ENCODE measurements around the gene TOMM5.

Gene TOMM5

GRCh38 chr9:37563806-37564513 lies 28.4 kb downstream of the TOMM5 start:
- H3K18ac ChIP-seq (ENCODE audit: low read length) = no peak overlapping the region
- no peak overlapping the region for H3K4me2 ChIP-seq (ENCODE audit: insufficient read depth, low read length, poor library complexity, severe bottlenecking)
- no peak overlapping the region for H3K23ac ChIP-seq (ENCODE audit: low read depth, low read length, poor library complexity)
- no peak overlapping the region for H3K27ac ChIP-seq (replicated peaks; ENCODE audit: low read length)
- H2BK5ac ChIP-seq (ENCODE audit: low read length) = no peak overlapping the region
- peaks cover 2% of the 10 kb centered on the region for H3K79me1 ChIP-seq (ENCODE audit: low read depth, low read length)
- H3K9ac ChIP-seq (ENCODE audit: low read depth, low read length, poor library complexity) = no peak overlapping the region
- H3K36me3 ChIP-seq (replicated peaks in 1 of 2; ENCODE audit: control insufficient read depth in 2 of 2, insufficient read depth in 2 of 2, low read length in 2 of 2) = peaks cover 4 to 26% of the 10 kb centered on the region in 2 donors
- no peak overlapping the region for H2BK15ac ChIP-seq (ENCODE audit: low read length)
- no peak overlapping the region for H2AK5ac ChIP-seq (ENCODE audit: low read depth, low read length)
- H3K4ac ChIP-seq (ENCODE audit: low read length) = no peak overlapping the region
- H2AFZ ChIP-seq (ENCODE audit: low read length) = no peak overlapping the region
- no peak overlapping the region for H3K4me3 ChIP-seq (ENCODE audit: low read length in 2 of 2)
- WGBS, 2 donors (ENCODE audit: extremely low coverage in 2 of 2, insufficient read length in 2 of 2, insufficient replicate concordance in 1 of 2) = no CpG with 5 or more reads among the region's 3 CpGs
- peaks cover 5 to 21% of the 10 kb centered on the region in 2 donors for H3K9me3 ChIP-seq (replicated peaks in 1 of 2; ENCODE audit: control insufficient read depth in 2 of 2, insufficient read depth in 1 of 2, low read depth in 1 of 2, low read length in 2 of 2)
- no peaks in the 10 kb centered on the region for H3K4me1 ChIP-seq (ENCODE audit: control insufficient read depth in 2 of 2, insufficient read depth in 1 of 2, low read depth in 1 of 2, low read length in 2 of 2)
- no peak overlapping the region for H2BK12ac ChIP-seq (ENCODE audit: low read length)
- no peak overlapping the region for H4K91ac ChIP-seq (ENCODE audit: low read depth, low read length, poor library complexity)
- no peak for DNase-seq (ENCODE audit: low spot score)
- H3K14ac ChIP-seq (ENCODE audit: low read length) = no peak overlapping the region
- H4K8ac ChIP-seq (ENCODE audit: low read depth, low read length) = no peak overlapping the region
- no peaks in the 10 kb centered on the region for H3K27me3 ChIP-seq (ENCODE audit: control insufficient read depth in 3 of 3, insufficient read depth in 3 of 3, low read depth in 1 of 3, low read length in 3 of 3)
- H2BK120ac ChIP-seq (ENCODE audit: low read depth, low read length) = no peak overlapping the region

DNA sequence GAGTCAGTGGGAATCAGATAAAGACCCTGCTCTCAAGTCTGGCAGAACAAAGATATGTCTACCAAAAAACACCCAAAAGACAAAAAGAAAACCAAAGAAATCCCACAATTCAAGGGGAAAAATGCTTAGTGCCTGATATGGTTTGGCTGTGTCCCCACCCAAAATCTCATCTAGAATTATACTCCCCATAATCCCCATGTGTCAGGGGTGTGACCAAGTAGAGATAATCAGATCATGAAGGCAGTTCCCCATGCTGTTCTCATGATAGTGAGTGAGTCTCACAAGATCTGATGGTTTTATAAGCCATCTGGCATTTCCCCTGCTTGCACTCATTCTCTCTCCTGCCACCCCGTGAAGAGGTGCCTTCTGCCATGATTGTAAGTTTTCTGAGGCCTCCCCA lies 29.6 kb downstream of the TOMM5 start:
- Histone ChIP-seq H4K91ac (ENCODE audit: low read depth, low read length, poor library complexity) (no peak overlapping the region), H2AFZ (ENCODE audit: low read length) (no peak overlapping the region), H3K4me3 (ENCODE audit: low read length in 2 of 2) (no peak overlapping the region), H3K4me2 (ENCODE audit: insufficient read depth, low read length, poor library complexity, severe bottlenecking) (no peak overlapping the region), H3K18ac (ENCODE audit: low read length) (no peak overlapping the region), H3K36me3 (replicated peaks in 1 of 2; ENCODE audit: control insufficient read depth in 2 of 2, insufficient read depth in 2 of 2, low read length in 2 of 2) (peaks cover 3 to 19% of the 10 kb centered on the region in 2 donors), H4K8ac (ENCODE audit: low read depth, low read length) (no peak overlapping the region), H2AK5ac (ENCODE audit: low read depth, low read length) (no peak overlapping the region), H2BK12ac (ENCODE audit: low read length) (no peak overlapping the region), H3K27me3 (ENCODE audit: control insufficient read depth in 3 of 3, insufficient read depth in 3 of 3, low read depth in 1 of 3, low read length in 3 of 3) (no peaks in the 10 kb centered on the region), H3K4ac (ENCODE audit: low read length) (no peak overlapping the region), H2BK5ac (ENCODE audit: low read length) (no peak overlapping the region), H3K23ac (ENCODE audit: low read depth, low read length, poor library complexity) (no peak overlapping the region), H2BK120ac (ENCODE audit: low read depth, low read length) (no peak overlapping the region), H3K14ac (ENCODE audit: low read length) (no peak overlapping the region), H3K27ac (replicated peaks; ENCODE audit: low read length) (no peak overlapping the region), H3K79me1 (ENCODE audit: low read depth, low read length) (no peaks in the 10 kb centered on the region), H3K9ac (ENCODE audit: low read depth, low read length, poor library complexity) (no peak overlapping the region), H3K9me3 (replicated peaks in 1 of 2; ENCODE audit: control insufficient read depth in 2 of 2, insufficient read depth in 1 of 2, low read depth in 1 of 2, low read length in 2 of 2) (peaks cover 5 to 21% of the 10 kb centered on the region in 2 donors), H2BK15ac (ENCODE audit: low read length) (no peak overlapping the region), H3K4me1 (ENCODE audit: control insufficient read depth in 2 of 2, insufficient read depth in 1 of 2, low read depth in 1 of 2, low read length in 2 of 2) (no peaks in the 10 kb centered on the region)
- DNase-seq (ENCODE audit: low spot score) = no peak
- WGBS, 2 donors (ENCODE audit: extremely low coverage in 2 of 2, insufficient read length in 2 of 2, insufficient replicate concordance in 1 of 2) = no CpG with 5 or more reads among the region's 1 CpG

GRCh38 chr9:37561682-37562081 lies 30.7 kb downstream of the TOMM5 start:
- WGBS, 2 donors (ENCODE audit: extremely low coverage in 2 of 2, insufficient read length in 2 of 2, insufficient replicate concordance in 1 of 2) = no CpG with 5 or more reads among the region's 2 CpGs

GRCh38 chr9:37559855-37560592 lies 32.4 kb downstream of the TOMM5 start:
- no peak overlapping the region for H3K14ac ChIP-seq (ENCODE audit: low read length)
- no peak overlapping the region for H2BK5ac ChIP-seq (ENCODE audit: low read length)
- no peak overlapping the region for H2BK12ac ChIP-seq (ENCODE audit: low read length)
- no peak overlapping the region for H4K8ac ChIP-seq (ENCODE audit: low read depth, low read length)
- H3K27me3 ChIP-seq (ENCODE audit: control insufficient read depth in 3 of 3, insufficient read depth in 3 of 3, low read depth in 1 of 3, low read length in 3 of 3) = no peaks in the 10 kb centered on the region
- no peak overlapping the region for H3K18ac ChIP-seq (ENCODE audit: low read length)
- H2AFZ ChIP-seq (ENCODE audit: low read length) = no peak overlapping the region
- H2BK120ac ChIP-seq (ENCODE audit: low read depth, low read length) = no peak overlapping the region
- peaks cover 5 to 15% of the 10 kb centered on the region in 2 donors for H3K9me3 ChIP-seq (replicated peaks in 1 of 2; ENCODE audit: control insufficient read depth in 2 of 2, insufficient read depth in 1 of 2, low read depth in 1 of 2, low read length in 2 of 2)
- DNase-seq (ENCODE audit: low spot score) = no peak
- H3K79me1 ChIP-seq (ENCODE audit: low read depth, low read length) = no peaks in the 10 kb centered on the region
- H3K27ac ChIP-seq (replicated peaks; ENCODE audit: low read length) = no peak overlapping the region
- no CpG with 5 or more reads among the region's 5 CpGs for WGBS, 2 donors (ENCODE audit: extremely low coverage in 2 of 2, insufficient read length in 2 of 2, insufficient replicate concordance in 1 of 2)
- peaks cover 3 to 13% of the 10 kb centered on the region in 2 donors for H3K36me3 ChIP-seq (replicated peaks in 1 of 2; ENCODE audit: control insufficient read depth in 2 of 2, insufficient read depth in 2 of 2, low read length in 2 of 2)
- H2AK5ac ChIP-seq (ENCODE audit: low read depth, low read length) = no peak overlapping the region
- H3K4me1 ChIP-seq (ENCODE audit: control insufficient read depth in 2 of 2, insufficient read depth in 1 of 2, low read depth in 1 of 2, low read length in 2 of 2) = no peaks in the 10 kb centered on the region
- H4K91ac ChIP-seq (ENCODE audit: low read depth, low read length, poor library complexity) = no peak overlapping the region
- no peak overlapping the region for H3K23ac ChIP-seq (ENCODE audit: low read depth, low read length, poor library complexity)
- H3K4me2 ChIP-seq (ENCODE audit: insufficient read depth, low read length, poor library complexity, severe bottlenecking) = no peak overlapping the region
- H2BK15ac ChIP-seq (ENCODE audit: low read length) = no peak overlapping the region
- no peak overlapping the region for H3K4ac ChIP-seq (ENCODE audit: low read length)
- H3K4me3 ChIP-seq (ENCODE audit: low read length in 2 of 2) = no peak overlapping the region
- H3K9ac ChIP-seq (ENCODE audit: low read depth, low read length, poor library complexity) = no peak overlapping the region

More at GRCh38 chr9:37561682-37562081, 30.7 kb downstream of the TOMM5 start:
- no peak overlapping the region for H3K4me3 ChIP-seq (ENCODE audit: low read length in 2 of 2)
- H3K14ac ChIP-seq (ENCODE audit: low read length) = no peak overlapping the region
- no peak overlapping the region for H3K4me2 ChIP-seq (ENCODE audit: insufficient read depth, low read length, poor library complexity, severe bottlenecking)
- H3K4me1 ChIP-seq (ENCODE audit: control insufficient read depth in 2 of 2, insufficient read depth in 1 of 2, low read depth in 1 of 2, low read length in 2 of 2) = no peaks in the 10 kb centered on the region
- H3K23ac ChIP-seq (ENCODE audit: low read depth, low read length, poor library complexity) = no peak overlapping the region
- H4K8ac ChIP-seq (ENCODE audit: low read depth, low read length) = no peak overlapping the region
- H2AFZ ChIP-seq (ENCODE audit: low read length) = no peak overlapping the region
- no peak overlapping the region for H4K91ac ChIP-seq (ENCODE audit: low read depth, low read length, poor library complexity)
- H2BK12ac ChIP-seq (ENCODE audit: low read length) = no peak overlapping the region
- no peak overlapping the region for H2BK120ac ChIP-seq (ENCODE audit: low read depth, low read length)
- H3K27me3 ChIP-seq (ENCODE audit: control insufficient read depth in 3 of 3, insufficient read depth in 3 of 3, low read depth in 1 of 3, low read length in 3 of 3) = no peaks in the 10 kb centered on the region
- H3K79me1 ChIP-seq (ENCODE audit: low read depth, low read length) = no peaks in the 10 kb centered on the region
- H3K36me3 ChIP-seq (replicated peaks in 1 of 2; ENCODE audit: control insufficient read depth in 2 of 2, insufficient read depth in 2 of 2, low read length in 2 of 2) = peaks cover 3 to 16% of the 10 kb centered on the region in 2 donors
- H3K18ac ChIP-seq (ENCODE audit: low read length) = no peak overlapping the region
- H3K9me3 ChIP-seq (replicated peaks in 1 of 2; ENCODE audit: control insufficient read depth in 2 of 2, insufficient read depth in 1 of 2, low read depth in 1 of 2, low read length in 2 of 2) = peaks cover 5 to 21% of the 10 kb centered on the region in 2 donors
- H2BK15ac ChIP-seq (ENCODE audit: low read length) = no peak overlapping the region
- no peak overlapping the region for H2AK5ac ChIP-seq (ENCODE audit: low read depth, low read length)
- no peak overlapping the region for H2BK5ac ChIP-seq (ENCODE audit: low read length)
- no peak overlapping the region for H3K27ac ChIP-seq (replicated peaks; ENCODE audit: low read length)
- DNase-seq (ENCODE audit: low spot score) = no peak
- no peak overlapping the region for H3K9ac ChIP-seq (ENCODE audit: low read depth, low read length, poor library complexity)
- no peak overlapping the region for H3K4ac ChIP-seq (ENCODE audit: low read length)
